Fibroblast of pulmonary artery (primary cell): Measurements from ENCODE around the gene ASTN2.

ENCODE experiments used
- DNase-seq: peaks from one replicate; pipeline ENCODE4 v3.0.0-alpha.2; 2010; ENCODE audit warnings: low read depth
- H3K4me3 ChIP-seq: replicated peaks from 2 replicates; pipeline ENCODE4 v1.5.1; 2011; ENCODE audit warnings: low read depth, mild to moderate bottlenecking, control low read depth, low read length, moderate library complexity
- TF ChIP-seq, protein P1 (sequence below): IDR thresholded peaks from 2 replicates; pipeline ENCODE4 v1.5.1; 2011; ENCODE audit warnings: mild to moderate bottlenecking, control low read depth, low read length, inconsistent platforms; ENCODE audit errors: missing control alignments

Gene ASTN2

DNA sequence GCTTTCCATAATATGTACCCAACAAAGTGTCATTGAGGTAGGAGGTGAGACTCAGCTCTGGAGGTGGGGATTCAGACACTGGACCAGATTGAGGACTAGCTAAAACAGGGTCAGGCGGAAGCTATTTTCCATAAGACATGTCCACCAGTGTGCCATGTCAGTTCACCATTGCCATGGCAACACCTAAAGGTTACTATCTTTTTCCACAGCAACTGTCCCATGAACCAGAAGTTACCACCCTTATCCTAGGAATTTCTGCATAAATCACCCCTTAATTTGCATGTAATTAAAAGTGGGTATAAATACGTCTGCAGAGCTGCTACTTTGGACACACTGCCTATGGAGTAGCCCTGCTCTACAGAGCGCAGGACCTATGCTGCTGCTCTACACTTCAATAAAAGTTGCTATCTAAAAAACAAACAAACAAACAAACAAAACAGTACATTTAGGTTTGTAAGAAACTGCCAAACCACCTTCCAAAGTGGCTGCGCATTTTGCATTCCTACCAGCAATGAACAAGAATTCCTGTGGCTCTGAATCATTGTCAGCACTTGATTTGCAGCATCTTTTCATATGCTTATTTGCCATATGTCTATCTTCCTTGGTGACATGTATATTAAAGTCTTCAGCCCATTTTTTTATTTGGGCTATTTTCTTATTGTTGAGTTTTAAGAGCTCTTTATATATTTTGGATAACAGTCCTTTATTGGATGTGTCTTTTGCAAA is 745.7 kb downstream of the ASTN2 start:
- no peak for DNase-seq
- TF ChIP-seq, protein P1, sequence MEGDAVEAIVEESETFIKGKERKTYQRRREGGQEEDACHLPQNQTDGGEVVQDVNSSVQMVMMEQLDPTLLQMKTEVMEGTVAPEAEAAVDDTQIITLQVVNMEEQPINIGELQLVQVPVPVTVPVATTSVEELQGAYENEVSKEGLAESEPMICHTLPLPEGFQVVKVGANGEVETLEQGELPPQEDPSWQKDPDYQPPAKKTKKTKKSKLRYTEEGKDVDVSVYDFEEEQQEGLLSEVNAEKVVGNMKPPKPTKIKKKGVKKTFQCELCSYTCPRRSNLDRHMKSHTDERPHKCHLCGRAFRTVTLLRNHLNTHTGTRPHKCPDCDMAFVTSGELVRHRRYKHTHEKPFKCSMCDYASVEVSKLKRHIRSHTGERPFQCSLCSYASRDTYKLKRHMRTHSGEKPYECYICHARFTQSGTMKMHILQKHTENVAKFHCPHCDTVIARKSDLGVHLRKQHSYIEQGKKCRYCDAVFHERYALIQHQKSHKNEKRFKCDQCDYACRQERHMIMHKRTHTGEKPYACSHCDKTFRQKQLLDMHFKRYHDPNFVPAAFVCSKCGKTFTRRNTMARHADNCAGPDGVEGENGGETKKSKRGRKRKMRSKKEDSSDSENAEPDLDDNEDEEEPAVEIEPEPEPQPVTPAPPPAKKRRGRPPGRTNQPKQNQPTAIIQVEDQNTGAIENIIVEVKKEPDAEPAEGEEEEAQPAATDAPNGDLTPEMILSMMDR = no peak
- no peak overlapping the region for H3K4me3 ChIP-seq

DNA sequence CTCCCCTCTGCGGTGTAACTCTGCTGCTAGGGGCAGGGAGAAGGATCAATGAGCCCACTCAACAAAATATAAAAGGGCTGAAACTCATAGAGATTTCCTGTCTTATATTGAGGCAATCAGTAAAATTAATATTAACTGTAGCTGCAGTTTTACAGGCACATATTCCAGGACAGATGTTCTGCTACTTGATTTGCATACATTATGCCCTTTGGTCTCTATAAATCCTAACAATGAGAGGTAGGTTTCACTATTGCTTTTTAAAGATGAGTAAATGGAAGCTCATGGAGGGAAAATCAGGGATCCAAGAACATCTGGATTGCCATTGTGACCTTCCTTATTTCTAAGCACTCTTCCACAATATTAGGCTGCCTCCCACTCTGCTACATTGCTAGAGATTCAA is 751.3 kb downstream of the ASTN2 start:
- no peak for DNase-seq
- H3K4me3 ChIP-seq = no peak overlapping the region
- TF ChIP-seq, protein P1 = no peak

DNA sequence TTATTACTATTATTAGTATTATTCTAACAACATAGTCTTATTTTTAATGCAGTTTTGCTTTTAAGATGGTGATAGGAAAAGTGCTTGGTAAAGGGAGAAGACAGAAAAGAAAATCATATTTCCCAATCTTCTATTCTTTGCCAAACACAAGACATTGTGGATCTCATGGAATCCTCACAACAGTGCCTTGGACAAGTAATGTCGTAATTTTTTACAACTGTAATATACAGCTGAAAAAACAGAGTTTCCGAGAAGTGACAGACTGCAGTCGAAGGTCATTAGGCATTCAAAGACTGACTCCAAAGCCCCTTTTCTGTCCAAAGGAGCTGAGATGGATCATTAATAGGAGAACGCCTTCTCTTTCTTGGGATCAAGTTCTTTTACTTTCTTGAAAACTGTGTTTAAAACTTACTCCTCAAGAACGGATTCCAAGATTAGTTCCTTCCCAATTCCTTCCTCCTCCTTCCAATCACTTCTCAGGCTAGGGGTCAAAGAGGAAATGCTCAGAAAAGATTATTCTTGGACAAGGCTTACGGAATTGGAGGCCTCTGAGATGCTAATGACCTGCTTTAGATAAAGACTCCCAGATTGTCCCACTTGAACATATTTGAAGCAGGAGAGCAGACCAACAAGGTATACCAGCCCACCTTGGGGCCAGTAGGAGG is 752.1 kb downstream of the ASTN2 start:
- peak; percentile 32 for DNase-seq
- TF ChIP-seq, protein P1 = no peak
- no peak overlapping the region for H3K4me3 ChIP-seq

- DNase-seq = peak; percentile 92
- TF ChIP-seq, protein P1 = peak; percentile 77
Measured at GRCh38 chr9:116661037-116661954, 753.6 kb downstream of the ASTN2 start.

DNA sequence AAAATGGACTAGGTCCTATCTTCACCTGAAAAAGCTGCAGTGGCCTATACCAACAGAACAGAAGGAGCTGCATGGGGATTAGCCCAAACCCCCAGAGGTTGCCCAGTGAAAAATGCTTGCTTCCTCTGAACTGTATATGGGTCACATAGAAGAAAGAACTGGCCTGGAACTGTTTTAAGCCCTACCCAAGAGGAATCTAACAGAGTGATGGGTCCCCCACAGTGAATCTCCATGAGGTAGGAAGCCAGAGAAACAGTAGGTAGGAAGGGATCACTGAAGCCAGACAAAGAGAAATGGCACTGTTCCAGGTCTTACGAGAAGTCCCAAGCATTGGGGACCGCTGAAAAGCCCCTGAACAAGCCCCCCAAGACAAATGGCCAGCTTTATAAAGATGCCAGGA is 756.6 kb downstream of the ASTN2 start:
- no peak overlapping the region for H3K4me3 ChIP-seq
- DNase-seq = no peak
- TF ChIP-seq, protein P1 = no peak

More at GRCh38 chr9:116661037-116661954, 753.6 kb downstream of the ASTN2 start:
- no peak overlapping the region for H3K4me3 ChIP-seq

- peak; percentile 31 for DNase-seq
- TF ChIP-seq, protein P1 = no peak
- H3K4me3 ChIP-seq = no peak overlapping the region
Measured at GRCh38 chr9:116656977-116657376, 757.9 kb downstream of the ASTN2 start.
